Parathyroid adenoma (tissue), 2 donors: ENCODE data around the gene LY6G5C.

ENCODE experiments used
- H2AFZ ChIP-seq: fragments of 300-600 bp; sonication (generic); one replicate; pipeline ENCODE4 v1.7.0; 2017; ENCODE audit warnings: antibody characterized with exemption, mild to moderate bottlenecking
- H3K27ac ChIP-seq: fragments of 300-600 bp; sonication (generic); one replicate; pipeline ENCODE4 v1.7.0; 2017
- H3K27me3 ChIP-seq: fragments of 300-600 bp; sonication (generic); one replicate; pipeline ENCODE4 v1.7.0; 2017; ENCODE audit warnings: low read length; ENCODE audit not compliant: control insufficient read depth, insufficient read depth
- H3K36me3 ChIP-seq: fragments of 300-600 bp; sonication (generic); one replicate; pipeline ENCODE4 v1.7.0; 2017; ENCODE audit warnings: low read length; ENCODE audit not compliant: control insufficient read depth, insufficient read depth
- H3K4me1 ChIP-seq: fragments of 300-600 bp; sonication (generic); one replicate; pipeline ENCODE4 v1.7.0; 2017; ENCODE audit warnings: control low read depth
- H3K4me2 ChIP-seq: fragments of 300-600 bp; sonication (generic); one replicate; pipeline ENCODE4 v1.7.0; 2017; ENCODE audit warnings: low read length
- H3K4me3 ChIP-seq: fragments of 300-600 bp; sonication (generic); one replicate; pipeline ENCODE4 v1.7.0; 2017; ENCODE audit warnings: low read depth, low read length
- H3K79me2 ChIP-seq: fragments of 300-600 bp; sonication (generic); one replicate; pipeline ENCODE4 v1.7.0; 2017; ENCODE audit warnings: control low read depth
- H3K9ac ChIP-seq: fragments of 300-600 bp; sonication (generic); one replicate; pipeline ENCODE4 v1.7.0; 2017; ENCODE audit warnings: mild to moderate bottlenecking
- H3K9me3 ChIP-seq: fragments of 300-600 bp; sonication (generic); one replicate; pipeline ENCODE4 v1.7.0; 2017; ENCODE audit warnings: low read length; ENCODE audit not compliant: control insufficient read depth
- TF ChIP-seq, protein P1 (sequence below): fragments of 300-600 bp; sonication (generic); IDR thresholded peaks from one replicate; pipeline ENCODE4 v1.7.0; 2017; ENCODE audit warnings: antibody characterized with exemption, mild to moderate bottlenecking
- donor health status: primary hyperparathyroidism.

Gene LY6G5C

DNA sequence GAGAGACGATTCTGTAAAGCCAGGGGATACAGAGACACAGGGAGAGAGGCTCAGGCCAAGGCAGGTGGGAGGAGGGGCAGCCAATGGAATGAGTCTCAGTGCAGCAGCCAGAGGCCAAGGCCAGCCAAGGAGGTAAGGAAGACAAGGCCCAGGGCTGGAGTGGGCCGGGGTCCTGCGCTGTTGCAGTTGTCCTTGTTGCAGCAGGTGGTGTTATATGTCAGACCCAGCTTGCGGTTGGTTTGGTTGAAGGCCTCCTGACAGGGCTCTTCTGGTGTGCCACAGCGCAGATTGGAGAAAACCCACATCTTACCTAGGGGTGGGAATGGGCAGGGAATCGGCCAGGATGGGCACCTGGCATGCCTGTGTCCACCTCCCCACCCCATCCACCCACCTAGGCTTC is 38.1 kb upstream of the LY6G5C start:
- Histone ChIP-seq H3K36me3 (no peaks in the 10 kb centered on the region), H3K79me2 (no peaks in the 10 kb centered on the region), H3K27ac (no peak overlapping the region), H3K4me1 (peaks cover 14% of the 10 kb centered on the region), H3K9ac (no peak overlapping the region), H3K4me2 (no peak overlapping the region), H3K4me3 (no peak overlapping the region), H3K9me3 (no peaks in the 10 kb centered on the region), H2AFZ (peak overlapping the region; percentile 3), H3K27me3 (no peaks in the 10 kb centered on the region)
- TF ChIP-seq, protein P1, sequence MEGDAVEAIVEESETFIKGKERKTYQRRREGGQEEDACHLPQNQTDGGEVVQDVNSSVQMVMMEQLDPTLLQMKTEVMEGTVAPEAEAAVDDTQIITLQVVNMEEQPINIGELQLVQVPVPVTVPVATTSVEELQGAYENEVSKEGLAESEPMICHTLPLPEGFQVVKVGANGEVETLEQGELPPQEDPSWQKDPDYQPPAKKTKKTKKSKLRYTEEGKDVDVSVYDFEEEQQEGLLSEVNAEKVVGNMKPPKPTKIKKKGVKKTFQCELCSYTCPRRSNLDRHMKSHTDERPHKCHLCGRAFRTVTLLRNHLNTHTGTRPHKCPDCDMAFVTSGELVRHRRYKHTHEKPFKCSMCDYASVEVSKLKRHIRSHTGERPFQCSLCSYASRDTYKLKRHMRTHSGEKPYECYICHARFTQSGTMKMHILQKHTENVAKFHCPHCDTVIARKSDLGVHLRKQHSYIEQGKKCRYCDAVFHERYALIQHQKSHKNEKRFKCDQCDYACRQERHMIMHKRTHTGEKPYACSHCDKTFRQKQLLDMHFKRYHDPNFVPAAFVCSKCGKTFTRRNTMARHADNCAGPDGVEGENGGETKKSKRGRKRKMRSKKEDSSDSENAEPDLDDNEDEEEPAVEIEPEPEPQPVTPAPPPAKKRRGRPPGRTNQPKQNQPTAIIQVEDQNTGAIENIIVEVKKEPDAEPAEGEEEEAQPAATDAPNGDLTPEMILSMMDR, result no peak

DNA sequence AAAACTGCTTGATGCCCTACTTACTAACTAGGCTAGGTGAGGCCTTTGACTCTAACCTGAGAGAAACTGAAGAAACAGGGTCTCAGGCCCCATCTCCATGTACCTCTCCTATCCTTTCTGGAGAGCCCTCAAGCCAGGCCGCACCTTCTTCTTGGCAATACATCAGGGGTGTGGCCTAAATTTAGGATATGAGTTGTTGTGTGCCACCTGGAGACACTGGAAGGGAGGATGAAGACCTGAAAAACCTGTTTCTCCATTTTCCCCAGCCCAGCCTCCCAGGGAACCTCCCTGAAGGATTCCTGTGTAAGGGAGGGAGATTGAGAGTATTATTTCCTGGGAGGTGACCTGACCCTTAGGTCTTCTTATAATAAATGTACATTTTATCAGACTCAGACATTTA is 37.4 kb upstream of the LY6G5C start:
- Histone ChIP-seq H3K4me1 (peaks cover 14% of the 10 kb centered on the region), H2AFZ (peak overlapping the region; percentile 3), H3K27me3 (no peaks in the 10 kb centered on the region), H3K36me3 (no peaks in the 10 kb centered on the region), H3K9me3 (no peaks in the 10 kb centered on the region), H3K4me2 (peak overlapping the region; percentile 45), H3K9ac (no peak overlapping the region), H3K79me2 (no peaks in the 10 kb centered on the region), H3K4me3 (no peak overlapping the region), H3K27ac (peak overlapping the region; percentile 15)
- TF ChIP-seq, protein P1, result no peak

DNA sequence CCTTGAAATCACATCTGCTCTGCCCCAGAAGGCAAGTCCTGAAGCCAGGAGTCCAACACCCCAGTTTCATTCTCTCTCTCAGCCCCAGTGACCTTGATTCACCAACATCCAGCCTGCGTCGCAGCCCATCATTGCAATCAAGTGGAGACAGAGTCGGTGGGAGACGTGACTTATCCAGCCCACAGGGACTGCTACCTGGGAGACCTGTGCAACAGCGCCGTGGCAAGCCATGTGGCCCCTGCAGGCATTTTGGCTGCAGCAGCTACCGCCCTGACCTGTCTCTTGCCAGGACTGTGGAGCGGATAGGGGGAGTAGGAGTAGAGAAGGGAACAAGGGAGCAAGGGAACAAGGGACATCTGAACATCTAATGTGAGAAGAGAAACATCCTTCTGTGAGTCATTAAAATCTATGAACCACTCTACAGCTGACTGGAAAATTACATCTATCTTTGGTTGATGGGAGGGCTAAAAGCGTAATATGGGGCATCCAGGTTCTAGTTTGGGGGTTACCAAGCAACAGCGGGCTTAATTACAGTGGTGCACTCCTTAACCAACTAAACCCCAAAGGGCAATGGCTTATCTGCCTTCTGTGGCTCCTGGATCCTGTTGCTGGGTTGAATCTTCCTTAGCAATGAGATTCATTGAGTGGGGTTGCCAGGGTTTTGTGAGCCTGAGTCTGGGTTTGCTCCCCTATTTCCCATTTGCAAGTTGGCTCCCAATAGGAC is 36.8 kb upstream of the LY6G5C start:
- Histone ChIP-seq H3K4me3 (no peak overlapping the region), H3K4me2 (peak overlapping the region; percentile 45), H3K27me3 (no peaks in the 10 kb centered on the region), H3K9me3 (no peaks in the 10 kb centered on the region), H3K36me3 (no peaks in the 10 kb centered on the region), H2AFZ (peak overlapping the region; percentile 3), H3K4me1 (peaks cover 14% of the 10 kb centered on the region), H3K9ac (no peak overlapping the region), H3K27ac (peak overlapping the region; percentile 15), H3K79me2 (no peaks in the 10 kb centered on the region)
- TF ChIP-seq, protein P1, result peak; percentile 29

DNA sequence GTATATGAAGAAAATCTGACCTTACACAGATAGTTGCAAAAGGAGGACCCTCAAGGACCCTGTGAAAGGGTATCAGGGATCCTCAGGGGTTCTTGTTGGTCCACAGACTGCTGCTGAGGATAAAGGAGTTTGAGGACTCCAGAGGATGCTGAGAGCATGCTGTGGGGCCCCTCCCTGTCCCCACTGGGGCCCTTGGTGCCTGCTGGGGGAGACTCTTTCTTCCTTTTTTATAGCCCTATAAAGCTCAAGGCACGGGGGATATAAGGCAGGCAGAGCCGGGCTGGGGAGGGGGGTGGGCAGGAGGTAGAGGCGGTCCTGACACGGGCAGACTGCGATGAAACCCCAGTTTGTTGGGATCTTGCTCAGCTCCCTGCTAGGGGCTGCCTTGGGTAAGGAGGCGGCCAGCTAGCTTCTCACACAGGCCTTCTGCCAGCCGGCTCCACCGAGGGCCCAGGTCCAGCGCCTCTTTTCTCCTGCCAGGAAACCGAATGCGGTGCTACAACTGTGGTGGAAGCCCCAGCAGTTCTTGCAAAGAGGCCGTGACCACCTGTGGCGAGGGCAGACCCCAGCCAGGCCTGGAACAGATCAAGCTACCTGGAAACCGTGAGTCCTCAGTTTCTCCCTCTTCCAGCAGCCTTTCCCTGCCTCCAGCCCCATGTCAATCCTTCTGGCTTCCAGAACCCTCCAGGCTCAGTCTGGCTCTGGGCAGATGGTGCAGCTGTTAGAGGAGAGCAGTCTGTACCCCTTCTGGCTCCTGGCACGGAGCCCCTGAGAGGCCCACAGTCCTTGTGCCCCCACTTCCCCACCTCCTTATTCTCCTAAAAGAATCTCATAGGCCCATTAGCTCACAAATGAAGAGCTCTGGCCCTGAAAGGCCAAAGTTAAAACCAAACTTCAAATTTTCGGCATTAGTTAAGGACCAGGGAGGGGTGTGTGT is 34.4 kb upstream of the LY6G5C start, which contains the start of gene LY6G6D:
Gene LY6G6D, plus strand, starts transcription at position 327 of the 937 bp plus-strand sequence. Its CDS starts 8 bp downstream, at position 335.
- Histone ChIP-seq H2AFZ (peak within 1 kb of the TSS; percentile 16), H3K36me3 (no peaks in the 10 kb centered on the region), H3K4me1 (peaks cover 14% of the 10 kb centered on the region), H3K9ac (no peak within 1 kb of the TSS), H3K4me2 (no peak within 1 kb of the TSS), H3K27ac (no peak within 1 kb of the TSS), H3K4me3 (no peak within 1 kb of the TSS), H3K27me3 (no peaks in the 10 kb centered on the region), H3K79me2 (no peaks in the 10 kb centered on the region), H3K9me3 (no peaks in the 10 kb centered on the region)
- TF ChIP-seq, protein P1, result no peak
